GM12891 (cell line): ENCODE measurements around the gene CELF3.
A peak's percentile ranks its signal among the peaks of the same experiment; 100 is the strongest.
"Not testable (repeated sequence)": the region's sequence is repeated elsewhere in the genome, so short reads cannot be mapped to it uniquely, and the experiment has no call there.

ENCODE experiments used
- DNase-seq: peaks from one replicate; pipeline ENCODE4 v3.0.0; 2011; ENCODE audit warnings: low spot score; ENCODE audit not compliant: insufficient read length
- FAIRE-seq: peaks from 2 replicates; lab custom pipeline; 2011; peaks lifted over from hg19 to GRCh38; lab: Jason Lieb, UNC
- PAX5 ChIP-seq: IDR thresholded peaks from 2 replicates; pipeline ENCODE4 v1.6.1; 2011; ENCODE audit warnings: low read length, moderate library complexity, mild to moderate bottlenecking; ENCODE audit not compliant: insufficient read depth, severe bottlenecking
- POLR2A ChIP-seq: IDR thresholded peaks from 2 replicates; pipeline ENCODE4 v1.6.1; 2011; ENCODE audit warnings: low read depth, low read length, control low read depth
- POLR2AphosphoS5 ChIP-seq: IDR thresholded peaks from 2 replicates; pipeline ENCODE4 v1.6.1; 2011; ENCODE audit warnings: low read depth, low read length, control low read depth
- POU2F2 ChIP-seq: IDR thresholded peaks from 2 replicates; pipeline ENCODE4 v1.6.1; 2011; ENCODE audit warnings: low read depth, mild to moderate bottlenecking, control low read depth, low read length, moderate library complexity
- SPI1 ChIP-seq: IDR thresholded peaks from 2 replicates; pipeline ENCODE4 v1.6.1; 2011; ENCODE audit warnings: low read depth, low read length, control low read depth
- TAF1 ChIP-seq: IDR thresholded peaks from 2 replicates; pipeline ENCODE4 v1.6.1; 2011; ENCODE audit warnings: low read depth, low read length, control low read depth

CELF3 gene

GRCh38 chr1:151680391-151680790 is 36.2 kb downstream of the CELF3 start:
- TF ChIP-seq SPI1 (no peak), POU2F2 (no peak), POLR2A (no peak), PAX5 (no peak), POLR2AphosphoS5 (no peak), TAF1 (no peak)
- FAIRE-seq (no peak), DNase-seq (no peak)

DNA sequence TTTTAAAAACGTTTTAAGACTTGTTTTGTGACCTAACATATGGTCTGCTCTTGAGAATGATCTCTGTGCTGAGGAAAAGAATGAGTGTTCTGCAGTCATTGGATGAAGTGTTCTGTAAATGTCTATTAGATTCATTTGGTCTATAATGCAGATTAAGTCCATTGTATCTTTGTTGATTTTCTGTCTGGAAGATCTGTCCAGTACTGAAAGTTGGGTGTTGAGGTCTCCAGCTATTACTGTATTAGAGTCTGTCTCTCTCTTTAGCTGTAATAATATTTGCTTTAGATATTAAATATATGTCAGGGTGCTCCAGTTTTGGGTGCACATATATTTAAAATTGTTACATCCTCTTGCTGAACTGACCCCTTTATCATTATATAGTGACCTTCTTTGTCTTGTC is 43.2 kb downstream of the CELF3 start:
- TF ChIP-seq PAX5 (no peak), POLR2AphosphoS5 (no peak), TAF1 (no peak), SPI1 (no peak), POLR2A (no peak), POU2F2 (no peak)
- DNase-seq (no peak), FAIRE-seq (no peak)

- DNase-seq, FAIRE-seq: not testable (repeated sequence)
Measured at GRCh38 chr1:151670036-151670675, 46.4 kb downstream of the CELF3 start.

DNA sequence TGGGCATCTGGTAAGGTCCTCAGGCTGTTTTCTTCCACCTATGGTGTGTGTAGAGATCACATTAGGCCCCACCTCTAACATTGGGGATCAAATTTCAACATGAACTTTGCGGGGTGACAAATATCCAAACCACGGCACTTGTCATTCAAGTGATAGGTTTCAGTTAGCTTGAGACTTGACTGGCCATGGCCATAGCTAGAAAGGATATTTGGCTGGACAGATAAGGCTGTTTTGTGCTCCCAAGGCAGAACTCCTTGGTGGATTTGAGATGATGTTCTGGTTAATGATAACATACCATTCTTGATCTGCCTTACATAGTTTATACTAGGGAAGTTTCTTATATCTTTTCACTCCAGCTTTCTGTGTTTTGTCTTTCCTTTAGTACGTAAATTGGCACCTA is 48.5 kb downstream of the CELF3 start:
- FAIRE-seq, result peak; percentile 20
- DNase-seq, result no peak
- TF ChIP-seq POLR2A (no peak), TAF1 (no peak), POLR2AphosphoS5 (no peak), SPI1 (no peak), POU2F2 (no peak), PAX5 (no peak)

DNA sequence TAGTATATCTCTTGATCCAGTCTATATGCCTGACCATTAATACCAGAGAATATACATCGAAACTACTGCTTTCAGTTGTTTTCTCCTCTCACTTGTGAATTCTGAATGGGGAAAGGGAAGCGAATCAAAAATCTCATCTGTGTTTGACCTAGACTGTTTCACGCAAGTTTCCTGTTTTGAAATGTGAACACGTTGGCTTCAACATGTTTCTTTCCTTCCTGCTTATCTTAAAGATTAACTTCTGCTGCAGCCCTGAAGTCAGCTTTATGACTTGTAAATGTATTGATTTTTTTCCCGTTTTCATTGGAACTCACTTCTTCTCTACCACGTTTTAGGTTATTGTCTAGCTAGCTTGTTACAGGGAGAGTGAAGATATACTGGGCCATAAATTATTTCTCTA is 54.9 kb downstream of the CELF3 start:
- FAIRE-seq (no peak), DNase-seq (no peak)

GRCh38 chr1:151655371-151655770 is 61.2 kb downstream of the CELF3 start:
- no peak for DNase-seq
- FAIRE-seq, result no peak
- no peak for TF ChIP-seq POLR2AphosphoS5
- no peak for TF ChIP-seq PAX5
- TF ChIP-seq POLR2A, result no peak
- no peak for TF ChIP-seq POU2F2
- no peak for TF ChIP-seq TAF1
- TF ChIP-seq SPI1, result no peak

More for the DNA sequence above, 54.9 kb downstream of the CELF3 start:
- TF ChIP-seq POLR2AphosphoS5 (no peak), POU2F2 (no peak), TAF1 (no peak), SPI1 (no peak), PAX5 (no peak), POLR2A (no peak)

- no peak for TF ChIP-seq POLR2AphosphoS5
- TF ChIP-seq POLR2A, result no peak
- TF ChIP-seq POU2F2, result no peak
- no peak for TF ChIP-seq TAF1
- TF ChIP-seq PAX5, result no peak
- no peak for TF ChIP-seq SPI1
- FAIRE-seq (no peak), DNase-seq (no peak)
Measured at GRCh38 chr1:151653397-151653796, 63.2 kb downstream of the CELF3 start.
